Measurements from ENCODE around the gene ZNF407.

Gene ZNF407

GRCh38 chr18:74836296-74837139, 238.8 kb downstream of the ZNF407 start:
- no peak for DNase-seq

DNA sequence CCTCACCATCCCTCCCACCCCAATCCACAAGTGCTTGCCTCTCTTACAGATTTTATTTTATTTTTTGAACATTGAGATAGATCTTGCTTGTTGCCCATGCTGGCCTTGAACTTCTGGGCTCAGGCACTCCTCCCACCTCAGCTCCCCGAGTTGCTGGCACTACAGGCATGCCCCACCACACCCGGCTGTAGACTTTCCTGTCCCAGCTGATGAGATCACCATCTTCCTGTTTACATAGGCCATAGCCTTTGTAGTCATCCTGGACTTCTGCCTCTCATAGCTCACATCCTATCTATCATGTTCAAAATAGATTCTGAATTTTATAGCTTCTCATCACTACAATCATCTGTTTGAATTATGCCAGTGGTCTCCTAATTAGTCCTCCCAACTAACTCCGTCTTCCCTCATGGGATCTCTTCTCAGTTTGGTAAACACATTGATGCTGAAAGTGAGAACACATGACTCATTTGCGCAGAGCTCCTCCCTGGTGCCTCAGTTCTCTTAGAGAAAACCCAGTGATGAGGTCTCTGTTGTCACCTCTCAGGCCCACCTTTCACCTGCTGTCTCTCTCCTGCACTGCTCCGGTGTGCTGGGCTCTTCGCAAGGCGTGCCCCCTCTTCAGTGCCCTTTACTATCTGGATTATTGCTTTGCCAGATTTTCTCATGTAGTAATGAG, 243.0 kb downstream of the ZNF407 start:
- no peak for DNase-seq

GRCh38 chr18:74841248-74841647, 243.6 kb downstream of the ZNF407 start:
- no peak for DNase-seq

GRCh38 chr18:74849301-74849700, 251.6 kb downstream of the ZNF407 start:
- DNase-seq, result no peak

- no peak for DNase-seq
These were observed 258.8 kb downstream of the ZNF407 start for GRCh38 chr18:74856434-74856833.

DNA sequence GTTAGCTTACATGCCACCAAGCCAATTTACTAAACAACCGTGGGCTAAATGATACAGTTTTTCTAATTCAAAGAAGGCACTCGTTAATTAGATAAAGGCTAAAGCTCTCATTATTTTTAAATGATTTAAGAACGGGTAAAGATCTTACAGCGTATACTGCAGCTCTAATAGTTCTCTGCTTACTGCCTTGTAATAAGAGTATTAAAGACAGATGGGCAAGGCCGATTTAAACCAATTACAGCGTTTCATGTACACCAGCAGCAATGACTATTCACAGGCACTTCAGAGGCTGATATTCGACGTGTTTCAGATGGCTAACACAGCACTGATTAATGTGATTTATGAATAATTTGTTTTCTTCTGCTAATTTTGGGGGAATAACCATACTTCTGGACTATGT, 259.3 kb downstream of the ZNF407 start:
- DNase-seq, result no peak

- DNase-seq, result no peak
These were observed 260.2 kb downstream of the ZNF407 start for GRCh38 chr18:74857901-74858300.

- DNase-seq, result no peak
These were observed 263.5 kb downstream of the ZNF407 start for GRCh38 chr18:74861154-74861553.

DNA sequence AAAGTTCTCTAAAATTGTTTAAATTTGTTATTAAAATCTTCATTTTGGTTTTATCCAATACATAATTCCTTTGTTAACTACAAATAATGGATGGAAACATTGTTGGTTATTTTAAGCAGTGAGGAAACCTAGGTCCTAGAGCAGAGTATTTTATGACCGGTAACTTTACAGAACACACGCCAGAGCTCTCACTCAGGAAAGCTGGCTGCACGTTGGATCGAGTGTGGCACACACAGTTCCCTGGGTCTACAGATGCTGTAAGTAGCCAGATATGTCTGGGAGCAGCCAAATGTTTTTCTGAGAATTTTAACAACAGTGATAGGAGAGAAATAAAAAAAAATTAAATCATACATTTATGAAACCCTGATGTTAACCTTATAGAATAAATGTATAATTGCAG, 264.4 kb downstream of the ZNF407 start:
- no peak for DNase-seq

DNA sequence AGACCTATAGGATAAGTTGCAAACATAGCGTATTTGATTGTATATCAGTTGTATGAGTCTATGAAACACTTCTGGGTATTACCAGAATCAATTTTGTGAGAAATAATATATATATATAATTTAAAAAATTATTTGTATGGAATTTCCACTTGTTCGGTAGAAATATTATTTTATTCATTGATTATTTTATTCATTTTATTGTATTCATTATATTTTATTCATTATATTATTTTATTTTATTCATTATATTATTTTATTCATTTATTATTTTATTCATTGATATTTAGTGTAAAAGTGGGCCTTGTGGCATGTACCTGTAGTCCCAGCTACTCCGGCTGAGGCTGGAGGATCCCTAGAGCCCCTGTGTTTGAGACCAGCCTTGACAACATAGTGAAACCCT, 268.9 kb downstream of the ZNF407 start:
- DNase-seq, result no peak

- DNase-seq, result no peak
These were observed 270.8 kb downstream of the ZNF407 start for GRCh38 chr18:74868461-74868860.

- no peak for DNase-seq
These were observed 272.5 kb downstream of the ZNF407 start for GRCh38 chr18:74869904-74870863.

DNA sequence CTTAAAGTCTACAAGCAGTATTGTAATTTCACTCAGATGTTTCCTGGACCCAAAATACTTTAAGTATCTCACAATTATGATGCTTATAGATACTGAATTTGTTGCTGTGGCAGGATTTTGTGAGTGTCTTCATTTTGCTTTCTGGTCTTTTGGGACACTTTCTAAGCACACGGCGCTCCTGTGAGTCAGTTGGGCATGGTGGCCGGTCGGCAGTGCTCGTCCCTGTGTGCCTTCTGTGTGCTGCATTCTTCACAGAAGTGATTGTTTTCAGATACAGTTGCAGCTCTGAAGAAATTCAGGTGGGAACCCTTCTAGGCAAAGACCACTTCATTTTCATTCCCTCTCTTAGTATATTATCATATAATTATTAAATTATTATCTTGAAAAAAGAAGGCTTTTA, 273.3 kb downstream of the ZNF407 start:
- no peak for DNase-seq

- DNase-seq, result no peak
These were observed 276.0 kb downstream of the ZNF407 start for GRCh38 chr18:74873629-74874028.

DNA sequence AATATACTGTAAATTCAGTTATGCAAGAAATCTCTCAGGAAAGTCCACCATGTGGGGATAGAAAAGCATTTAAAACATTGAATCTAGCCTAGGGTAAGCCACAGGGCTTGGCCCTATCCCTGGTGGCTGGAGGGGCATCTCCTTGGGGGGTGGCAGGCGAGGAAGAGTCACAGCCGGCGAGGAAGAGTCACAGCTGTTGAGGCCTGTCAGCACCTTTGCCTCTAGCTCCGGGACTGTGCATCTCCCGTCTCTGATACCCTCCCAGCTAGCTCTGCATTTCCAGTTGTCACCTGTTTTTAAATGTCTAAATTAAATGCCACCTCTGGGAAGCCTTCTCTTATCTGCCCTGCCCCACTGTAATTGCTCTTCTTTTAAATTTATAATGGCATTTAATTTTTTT, 276.7 kb downstream of the ZNF407 start:
- DNase-seq, result no peak

GRCh38 chr18:74876630-74877243, 279.1 kb downstream of the ZNF407 start:
- no peak for DNase-seq

DNA sequence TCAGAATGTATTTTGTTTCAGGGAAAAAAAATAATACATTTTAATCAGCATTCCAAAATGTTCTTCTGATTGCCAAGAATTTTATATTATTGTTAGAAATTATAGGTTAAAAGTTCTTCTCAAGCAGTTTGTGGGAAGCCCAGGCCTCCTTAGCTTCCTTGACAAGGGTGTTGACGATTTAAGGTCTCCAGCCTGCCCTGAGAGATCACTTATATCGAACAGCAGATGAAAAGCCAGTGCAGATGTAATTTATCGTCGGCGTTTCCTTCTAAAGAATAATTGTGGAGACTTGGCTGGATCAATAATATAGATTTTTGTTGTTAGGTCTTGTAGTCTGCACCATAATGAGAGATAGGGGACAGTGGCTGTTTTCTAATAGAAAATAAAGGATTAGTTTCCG, 280.6 kb downstream of the ZNF407 start:
- DNase-seq, result no peak

GRCh38 chr18:74880706-74881278, 283.1 kb downstream of the ZNF407 start:
- no peak for DNase-seq

GRCh38 chr18:74892066-74892627, 294.5 kb downstream of the ZNF407 start:
- DNase-seq, result no peak

DNA sequence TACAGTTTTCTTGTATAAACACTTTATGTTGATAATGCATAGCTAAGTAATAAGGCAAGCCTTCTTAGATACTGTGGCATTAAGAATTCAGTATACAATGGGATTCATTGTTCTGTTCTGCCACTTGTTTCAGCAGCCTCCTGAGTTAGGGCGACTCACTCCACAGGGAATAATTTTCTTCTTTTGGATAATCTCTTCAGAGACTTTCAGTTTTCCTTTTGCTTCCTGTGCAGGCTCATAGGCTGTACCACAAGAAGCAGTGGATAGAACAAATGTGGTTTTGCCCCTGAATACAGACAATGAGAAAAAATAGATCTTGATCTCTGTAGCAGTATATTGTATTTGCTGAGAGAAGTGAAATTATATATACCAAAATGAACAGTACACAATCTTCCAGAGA, 298.0 kb downstream of the ZNF407 start:
- DNase-seq, result no peak

- DNase-seq, result no peak
These were observed 298.8 kb downstream of the ZNF407 start for GRCh38 chr18:74896390-74896991.
